Esophagus squamous epithelium (tissue), 5 donors: ENCODE measurements around the gene COL23A1. TPM values are rescaled to one million over a fixed set of nuclear protein-coding genes. Genes with fewer than 3 reads are reported as not detected.

ENCODE experiments used
- DNase-seq: peaks from one replicate; lab custom pipeline; 2025; lab: John Stamatoyannopoulos, UW
- H3K27ac ChIP-seq, 4 donors: fragments of 200-600 bp; sonication (generic); one replicate each; pipeline ENCODE4 v1.5.1; 2016 to 2019; ENCODE audit warnings: mild to moderate bottlenecking in 1 of 4
- H3K27me3 ChIP-seq, 4 donors: fragments of 200-600 bp; sonication (generic); 1 replicate in 3 of 4; 2 replicates in 1 of 4; pipeline versions ENCODE4 v1.5.1 to v1.6.0; 2017 to 2021; ENCODE audit warnings: antibody characterized with exemption in 1 of 4
- H3K36me3 ChIP-seq, 3 donors: fragments of 200-600 bp; sonication (generic); one replicate each; pipeline ENCODE4 v1.5.1; 2016 to 2019
- H3K4me1 ChIP-seq, 3 donors: fragments of 200-600 bp; sonication (generic); one replicate each; pipeline ENCODE4 v1.5.1; 2017 to 2019
- H3K4me3 ChIP-seq, 4 donors: fragments of 200-600 bp; sonication (generic); 1 replicate in 3 of 4; 2 replicates in 1 of 4; pipeline ENCODE4 v1.5.1; 2016 to 2019; ENCODE audit warnings: mild to moderate bottlenecking in 2 of 4, moderate library complexity in 1 of 4
- H3K9me3 ChIP-seq, 3 donors: fragments of 200-600 bp; sonication (generic); one replicate each; pipeline ENCODE4 v1.5.1; 2016 to 2019
- CTCF ChIP-seq, 6 experiments: fragments of 450-650 bp in 4 of 6; fragments of 200-600 bp in 2 of 6; sonication (generic) in 2 of 6; IDR thresholded peaks; one replicate each; pipeline ENCODE4 v1.5.1; 2016 to 2019; ENCODE audit warnings: antibody characterized with exemption in 6 of 6, mild to moderate bottlenecking in 4 of 6, moderate library complexity in 4 of 6
- POLR2A ChIP-seq, 4 donors: fragments of 450-650 bp; IDR thresholded peaks; one replicate each; pipeline ENCODE4 v1.6.1; 2017; ENCODE audit warnings: antibody characterized with exemption in 4 of 4, mild to moderate bottlenecking in 4 of 4, moderate library complexity in 3 of 4
- WGBS, 2 donors: methylation state at CpG; one replicate each; pipeline ENCODE4 v1.1.5; 2018; 5-methylcytosine and 5-hydroxymethylcytosine counted together
- intact Hi-C: fragments of 100-400 bp; cut with DNase I; formaldehyde crosslinking; loops from one replicate; pipeline ENCODE4 v1.15.0; 2022
- total RNA-seq, 4 donors: library from RNA; depleted of rRNA; stranded (reverse); fragments of >200 nt; gene quantifications; one replicate each; pipeline ENCODE4 v1.1.0, GENCODE V29; 2016
- donor health status: DM: yes; HTN: yes; CAD: no.

Gene COL23A1
- total RNA-seq, 4 donors from 2014 or later = 0.41 to 1.5 (median 0.44) TPM; not detected in 1

DNA sequence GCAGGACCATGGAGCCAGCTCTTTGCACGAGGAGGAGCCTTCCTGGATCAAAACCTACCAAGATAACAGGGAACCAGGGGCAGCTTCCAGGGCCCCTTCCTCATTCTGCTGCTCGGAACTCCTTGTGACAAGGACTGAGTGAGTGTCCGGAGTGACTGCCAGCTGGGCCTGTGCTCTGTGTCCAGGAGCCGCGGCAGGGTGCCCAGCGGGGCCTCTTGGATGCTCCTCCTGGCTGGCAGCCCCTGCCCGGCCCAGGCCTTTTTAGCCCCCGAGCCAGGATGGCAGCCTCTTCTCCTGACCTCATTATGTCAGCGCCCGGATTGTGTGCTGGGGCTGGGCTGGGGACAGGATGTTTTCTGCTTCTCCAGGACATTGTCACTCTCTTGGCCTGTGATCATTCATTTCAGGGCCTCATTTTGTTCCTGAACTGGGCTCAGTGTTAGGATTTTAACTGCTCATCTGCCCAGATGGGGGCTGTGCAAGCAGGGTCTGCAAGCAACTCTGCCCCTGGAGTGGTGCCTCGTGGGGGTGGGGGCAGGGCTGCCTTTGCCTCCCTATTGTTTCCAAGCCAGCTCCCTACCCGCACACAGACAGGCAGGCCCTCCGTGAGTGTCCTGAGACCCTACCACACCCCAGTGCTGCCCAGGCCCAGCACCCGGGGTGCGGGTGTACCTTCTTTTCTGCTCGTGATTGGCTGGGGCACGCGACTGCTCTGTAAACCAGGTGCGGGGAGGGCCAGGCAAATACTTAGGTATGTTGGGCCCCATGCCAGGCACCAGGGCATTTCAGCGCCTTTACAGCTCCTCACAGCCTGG is 161.6 kb downstream of the COL23A1 start:
- intact Hi-C loops = no loop called here
- H3K4me3 ChIP-seq = no peak overlapping the region
- peaks cover 9 to 34% (median 13%) of the 10 kb centered on the region in 3 donors for H3K4me1 ChIP-seq
- no peak for TF ChIP-seq CTCF (IDR thresholded peaks at IDR 0.05)
- no peaks in the 10 kb centered on the region for H3K36me3 ChIP-seq
- no peaks in the 10 kb centered on the region for H3K9me3 ChIP-seq
- DNase-seq = no peak
- 69 to 74% methylated on average over 7 to 9 of the region's 20 CpGs for WGBS, 2 donors
- no peaks in the 10 kb centered on the region for H3K27me3 ChIP-seq
- H3K27ac ChIP-seq = peak overlapping the region in 3 of 4 donors; percentile 53 to 70 (median 57)

DNA sequence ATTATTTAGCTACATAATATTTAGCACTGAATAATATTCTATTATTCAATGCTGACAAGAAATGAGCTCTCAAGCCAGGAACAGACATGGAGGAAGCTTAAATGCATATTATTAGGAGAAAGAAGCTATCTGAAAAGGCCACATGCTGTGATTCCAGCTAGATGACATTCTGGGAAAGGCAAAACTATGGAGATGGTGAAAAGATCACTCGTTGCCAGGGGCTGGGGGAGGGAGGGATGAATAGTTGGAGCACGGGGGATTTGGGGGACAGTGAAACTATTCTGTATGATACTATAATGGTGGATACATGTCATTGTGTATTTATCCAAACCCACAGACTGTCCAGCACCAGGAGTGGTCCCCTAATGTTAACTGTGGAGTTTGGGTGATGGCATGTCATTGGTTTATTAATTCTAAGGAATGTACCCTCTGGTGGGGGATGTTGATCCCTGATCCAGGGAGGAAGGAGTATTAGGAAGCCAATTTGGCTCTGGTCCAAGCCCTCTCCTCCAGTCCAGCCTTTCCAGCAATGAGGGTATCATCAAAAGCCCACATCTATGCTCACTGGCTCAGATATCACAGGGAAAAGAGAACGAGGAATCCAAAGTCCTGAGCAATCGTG is 162.5 kb downstream of the COL23A1 start:
- Histone ChIP-seq H3K27me3 (no peaks in the 10 kb centered on the region), H3K9me3 (no peaks in the 10 kb centered on the region), H3K27ac (peak overlapping the region in 3 of 4 donors; percentile 53 to 70 (median 57)), H3K4me3 (no peak overlapping the region), H3K4me1 (peaks cover 9 to 31% (median 13%) of the 10 kb centered on the region in 3 donors), H3K36me3 (no peaks in the 10 kb centered on the region)
- 74 to 86% methylated on average over 4 of the region's 4 CpGs for WGBS, 2 donors
- TF ChIP-seq CTCF (IDR thresholded peaks at IDR 0.05) = no peak
- no peak for TF ChIP-seq POLR2A (IDR thresholded peaks at IDR 0.05)
- no peak for DNase-seq
- intact Hi-C loops = no loop called here

GRCh38 chr5:178426326-178427130 is 163.7 kb downstream of the COL23A1 start:
- Histone ChIP-seq H3K4me1 (peaks cover 9 to 24% (median 13%) of the 10 kb centered on the region in 3 donors), H3K4me3 (no peak overlapping the region), H3K9me3 (no peaks in the 10 kb centered on the region), H3K27me3 (no peaks in the 10 kb centered on the region), H3K36me3 (no peaks in the 10 kb centered on the region), H3K27ac (no peak overlapping the region)
- WGBS, 2 donors = 81 to 85% methylated on average over 22 to 24 of the region's 26 CpGs
- TF ChIP-seq CTCF (IDR thresholded peaks at IDR 0.05) = no peak
- no peak for TF ChIP-seq POLR2A (IDR thresholded peaks at IDR 0.05)
- intact Hi-C loops = no loop called here
- no peak for DNase-seq

DNA sequence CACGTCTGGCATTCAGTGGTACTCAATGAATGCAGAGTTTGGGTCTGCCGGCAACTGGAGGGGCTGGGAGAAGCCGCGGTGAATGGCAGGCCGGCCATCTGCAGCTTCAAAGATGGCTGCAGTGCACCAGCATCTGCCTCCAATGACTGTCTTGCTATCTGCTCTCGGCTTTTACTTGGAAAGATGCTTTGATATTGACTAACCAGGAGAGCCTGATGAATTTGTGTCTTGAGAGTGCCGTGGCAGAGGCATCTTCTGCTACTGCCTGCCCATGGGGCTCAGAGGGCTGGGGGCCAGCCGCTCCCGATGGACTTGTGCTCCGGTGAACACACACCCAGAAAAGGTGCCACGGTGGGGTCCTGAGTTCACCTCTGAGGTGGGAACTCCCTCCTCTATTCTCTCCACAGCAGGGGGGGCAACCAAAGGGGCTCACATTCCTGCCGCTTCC is 164.5 kb downstream of the COL23A1 start:
- 90 to 96% methylated on average over 9 to 12 of the region's 12 CpGs for WGBS, 2 donors
- Histone ChIP-seq H3K4me1 (peaks cover 9 to 24% (median 13%) of the 10 kb centered on the region in 3 donors), H3K4me3 (no peak overlapping the region), H3K36me3 (no peaks in the 10 kb centered on the region), H3K9me3 (no peaks in the 10 kb centered on the region), H3K27ac (no peak overlapping the region), H3K27me3 (peaks cover 0 to 4% (median 0%) of the 10 kb centered on the region in 4 donors)
- intact Hi-C loops = no loop called here
- TF ChIP-seq POLR2A (IDR thresholded peaks at IDR 0.05) (no peak), CTCF (IDR thresholded peaks at IDR 0.05) (no peak)
- DNase-seq = no peak
